GM12873 (cell line): ENCODE results near the gene MT2A.

Source experiments
- TF ChIP-seq, protein P1 (sequence below): IDR thresholded peaks from 2 replicates; pipeline ENCODE4 v1.5.1; 2012; ENCODE audit warnings: low read depth, mild to moderate bottlenecking, moderate library complexity, low read length, control low read depth; ENCODE audit not compliant: insufficient read depth; ENCODE audit errors: missing control alignments

Gene MT2A

DNA sequence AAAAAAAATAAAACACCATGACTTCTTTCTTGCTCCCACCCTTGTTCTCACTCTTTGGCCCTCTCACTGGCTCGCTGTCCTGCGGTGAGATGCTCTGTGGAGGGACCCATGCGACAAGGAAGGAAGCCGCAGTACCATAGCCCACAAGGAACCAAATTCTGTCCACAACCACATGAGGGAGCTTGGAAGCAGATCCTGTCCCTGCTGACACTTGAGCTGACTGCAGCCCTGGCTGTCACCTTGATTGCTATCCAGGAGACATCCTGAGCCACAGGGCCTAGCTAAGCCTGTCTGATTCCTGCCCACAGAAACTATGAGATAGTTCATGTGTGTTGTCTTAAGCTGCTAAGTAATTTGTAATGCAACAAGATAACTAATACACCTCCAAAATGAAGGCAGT, 4.8 kb upstream of the MT2A start:
- TF ChIP-seq, protein P1, sequence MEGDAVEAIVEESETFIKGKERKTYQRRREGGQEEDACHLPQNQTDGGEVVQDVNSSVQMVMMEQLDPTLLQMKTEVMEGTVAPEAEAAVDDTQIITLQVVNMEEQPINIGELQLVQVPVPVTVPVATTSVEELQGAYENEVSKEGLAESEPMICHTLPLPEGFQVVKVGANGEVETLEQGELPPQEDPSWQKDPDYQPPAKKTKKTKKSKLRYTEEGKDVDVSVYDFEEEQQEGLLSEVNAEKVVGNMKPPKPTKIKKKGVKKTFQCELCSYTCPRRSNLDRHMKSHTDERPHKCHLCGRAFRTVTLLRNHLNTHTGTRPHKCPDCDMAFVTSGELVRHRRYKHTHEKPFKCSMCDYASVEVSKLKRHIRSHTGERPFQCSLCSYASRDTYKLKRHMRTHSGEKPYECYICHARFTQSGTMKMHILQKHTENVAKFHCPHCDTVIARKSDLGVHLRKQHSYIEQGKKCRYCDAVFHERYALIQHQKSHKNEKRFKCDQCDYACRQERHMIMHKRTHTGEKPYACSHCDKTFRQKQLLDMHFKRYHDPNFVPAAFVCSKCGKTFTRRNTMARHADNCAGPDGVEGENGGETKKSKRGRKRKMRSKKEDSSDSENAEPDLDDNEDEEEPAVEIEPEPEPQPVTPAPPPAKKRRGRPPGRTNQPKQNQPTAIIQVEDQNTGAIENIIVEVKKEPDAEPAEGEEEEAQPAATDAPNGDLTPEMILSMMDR = peak; percentile 37

DNA sequence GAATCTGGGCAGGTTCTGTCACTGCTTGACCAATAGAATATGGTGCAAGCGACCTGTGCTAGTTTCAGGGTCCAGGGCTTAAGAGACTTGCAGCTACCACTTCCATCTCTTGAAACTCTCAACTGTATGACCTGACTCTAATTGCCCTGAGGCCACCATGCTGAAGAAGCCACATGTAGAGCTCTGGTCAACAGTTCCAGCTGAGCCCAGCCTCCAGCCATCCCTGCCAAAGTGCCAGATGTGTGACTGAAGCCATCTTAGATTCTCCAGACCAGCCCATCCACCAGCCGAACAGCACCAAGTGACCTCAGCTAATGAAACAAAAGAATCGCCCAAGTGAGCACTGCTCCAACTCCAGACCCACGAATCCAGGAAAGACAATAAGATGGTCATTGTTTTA, 3.4 kb upstream of the MT2A start:
- TF ChIP-seq, protein P1 = no peak

DNA sequence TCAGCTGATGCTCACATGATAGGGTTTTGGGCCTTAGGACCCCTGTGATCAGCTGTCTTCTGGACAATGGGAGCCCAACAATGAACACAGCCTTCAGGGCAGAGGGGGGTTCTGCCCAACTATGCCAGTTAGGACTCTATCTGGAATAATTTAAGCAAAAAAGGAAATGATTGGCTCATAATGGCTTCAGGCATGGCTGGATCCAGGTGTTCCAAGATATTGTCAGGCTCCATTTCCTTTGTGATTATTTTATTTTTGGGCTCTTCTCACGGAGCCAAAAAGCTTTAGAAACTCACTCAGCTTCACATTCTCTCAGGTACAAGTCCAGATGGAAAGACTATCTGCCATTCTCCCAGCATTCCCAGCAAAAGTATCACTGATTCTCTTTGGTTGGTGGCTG, 2.9 kb upstream of the MT2A start:
- TF ChIP-seq, protein P1 = no peak

DNA sequence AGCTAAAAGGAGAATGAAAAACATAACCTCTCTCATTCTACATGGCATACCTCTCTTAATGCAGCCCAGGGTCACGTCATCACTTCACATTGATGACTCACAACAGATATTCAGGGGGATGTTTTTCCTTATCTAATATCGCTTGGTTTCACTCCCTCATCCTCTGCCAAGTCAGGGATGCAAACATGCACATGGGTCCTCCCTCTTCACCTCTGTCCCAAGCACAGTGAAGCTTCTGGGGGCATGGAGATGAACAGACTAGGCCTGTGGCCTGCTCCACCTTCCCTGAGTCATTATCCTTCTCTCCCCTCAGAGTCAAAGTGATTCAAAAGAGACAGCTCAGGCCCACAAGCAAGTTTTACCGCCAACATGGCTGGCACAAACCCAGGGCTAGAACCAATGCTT, 2.3 kb upstream of the MT2A start:
- TF ChIP-seq, protein P1 = no peak

DNA sequence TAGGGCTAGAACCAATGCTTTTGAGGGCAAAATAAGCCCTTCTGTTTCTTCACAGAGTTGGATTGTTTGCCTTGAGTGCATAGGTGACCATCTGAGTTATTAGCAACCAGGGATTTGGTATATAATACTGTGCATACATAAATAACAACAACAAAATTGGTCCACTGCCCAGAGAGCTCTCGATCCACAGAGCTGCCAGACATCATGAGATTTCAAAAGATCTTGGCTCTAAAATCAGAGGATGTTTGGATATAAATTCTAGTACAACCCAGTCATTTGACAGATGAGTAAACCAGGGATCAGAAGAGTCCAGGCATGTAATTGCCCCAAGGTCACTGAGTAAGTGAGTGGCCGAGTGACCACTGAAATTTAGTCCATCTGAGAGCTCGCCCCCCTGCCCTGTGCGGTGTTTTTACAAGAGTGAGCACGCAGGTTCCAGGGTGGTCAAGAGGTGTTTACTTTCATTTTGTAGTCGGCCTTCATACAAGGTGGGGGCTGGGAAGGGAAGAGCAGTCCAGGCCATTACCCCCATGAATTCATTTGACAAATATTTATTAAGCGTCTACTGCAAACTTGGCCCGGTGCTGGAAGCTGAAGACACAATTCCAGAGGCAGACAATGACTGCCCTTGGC, 1.8 kb upstream of the MT2A start:
- TF ChIP-seq, protein P1 = no peak

DNA sequence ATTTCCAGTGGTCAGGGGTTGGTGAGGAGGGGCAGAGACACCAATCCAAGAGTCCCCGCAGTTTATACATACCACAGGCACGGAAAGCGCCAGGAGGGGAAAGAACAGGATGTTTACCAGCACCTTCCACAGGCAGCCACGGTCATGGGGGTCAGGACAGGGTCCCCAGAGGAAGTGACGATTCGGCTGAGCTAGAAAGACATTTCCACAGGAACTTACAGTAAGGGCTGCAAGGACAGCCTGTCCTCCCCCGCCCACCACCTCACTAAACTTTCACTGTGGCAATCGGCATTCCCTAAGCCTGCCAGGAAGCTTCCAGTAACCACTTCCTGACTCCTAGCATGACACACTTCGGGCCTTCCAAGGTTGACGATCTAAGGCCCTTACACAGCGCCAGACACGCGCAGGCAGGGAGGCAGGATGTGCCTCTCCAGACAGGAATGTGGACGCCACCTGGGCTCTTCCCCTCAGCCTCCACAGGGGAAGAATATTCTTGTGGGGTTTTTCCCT, 1.2 kb upstream of the MT2A start:
- TF ChIP-seq, protein P1 = no peak

DNA sequence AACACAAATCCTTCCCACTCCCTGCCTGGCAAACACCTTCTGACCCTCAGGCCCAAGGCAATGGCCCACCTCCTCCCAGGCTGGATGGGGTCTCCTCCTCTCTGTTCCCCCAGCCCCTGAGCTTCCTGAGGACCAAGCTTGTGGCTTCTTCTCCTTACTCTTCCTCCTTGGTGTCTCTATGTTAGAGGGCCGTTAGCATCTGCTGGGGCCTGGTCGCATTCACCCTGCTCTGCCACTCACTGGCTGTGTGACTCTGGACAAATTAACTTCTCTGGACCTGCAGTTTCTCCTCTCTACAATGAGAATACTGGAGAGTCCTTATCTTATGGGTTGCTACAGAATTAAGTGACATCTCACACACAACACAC, 725 bp upstream of the MT2A start:
- TF ChIP-seq, protein P1 = no peak
